Measurements from ENCODE around the gene ACTL9.

DNA sequence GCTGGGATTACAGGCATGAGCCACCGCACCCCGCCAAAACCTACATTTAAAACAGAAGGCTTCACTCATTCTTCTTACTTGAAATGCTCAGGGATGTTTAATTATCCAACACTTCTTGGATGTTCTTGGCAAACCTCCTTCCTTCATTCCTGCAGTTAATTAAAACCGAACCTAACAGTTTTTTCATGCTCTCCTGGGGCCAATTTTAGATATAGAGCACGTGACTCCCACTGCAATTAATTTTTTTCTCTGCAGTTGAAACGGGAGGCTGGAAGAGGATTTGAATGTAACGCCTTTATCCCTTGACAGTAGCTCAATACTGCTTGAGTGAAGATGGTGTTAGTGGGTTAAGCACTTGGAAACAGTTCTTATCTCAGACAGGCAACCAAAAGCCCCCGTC lies 4.6 kb upstream of the ACTL9 start:
- TF ChIP-seq, protein P1, sequence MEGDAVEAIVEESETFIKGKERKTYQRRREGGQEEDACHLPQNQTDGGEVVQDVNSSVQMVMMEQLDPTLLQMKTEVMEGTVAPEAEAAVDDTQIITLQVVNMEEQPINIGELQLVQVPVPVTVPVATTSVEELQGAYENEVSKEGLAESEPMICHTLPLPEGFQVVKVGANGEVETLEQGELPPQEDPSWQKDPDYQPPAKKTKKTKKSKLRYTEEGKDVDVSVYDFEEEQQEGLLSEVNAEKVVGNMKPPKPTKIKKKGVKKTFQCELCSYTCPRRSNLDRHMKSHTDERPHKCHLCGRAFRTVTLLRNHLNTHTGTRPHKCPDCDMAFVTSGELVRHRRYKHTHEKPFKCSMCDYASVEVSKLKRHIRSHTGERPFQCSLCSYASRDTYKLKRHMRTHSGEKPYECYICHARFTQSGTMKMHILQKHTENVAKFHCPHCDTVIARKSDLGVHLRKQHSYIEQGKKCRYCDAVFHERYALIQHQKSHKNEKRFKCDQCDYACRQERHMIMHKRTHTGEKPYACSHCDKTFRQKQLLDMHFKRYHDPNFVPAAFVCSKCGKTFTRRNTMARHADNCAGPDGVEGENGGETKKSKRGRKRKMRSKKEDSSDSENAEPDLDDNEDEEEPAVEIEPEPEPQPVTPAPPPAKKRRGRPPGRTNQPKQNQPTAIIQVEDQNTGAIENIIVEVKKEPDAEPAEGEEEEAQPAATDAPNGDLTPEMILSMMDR (IDR thresholded peaks at IDR 0.05), result no peak
- TF ChIP-seq ZFX (IDR thresholded peaks at IDR 0.05; ENCODE audit: borderline replicate concordance), result no peak
